Coronary artery (tissue), 2 donors: ENCODE data around the gene ZNF575.

Experiments used
- DNase-seq: peaks from one replicate; pipeline ENCODE4 v3.0.0-alpha.2; 2017; ENCODE audit warnings: low spot score
- H3K27ac ChIP-seq, 2 donors: fragments of 200-600 bp; sonication (generic); one replicate each; pipeline ENCODE4 v1.5.1; 2016 to 2019
- H3K4me3 ChIP-seq: fragments of 200-600 bp; sonication (generic); 2 replicates; pipeline ENCODE4 v1.5.1; 2016; ENCODE audit warnings: mild to moderate bottlenecking, moderate library complexity
- CTCF ChIP-seq: fragments of 200-600 bp; sonication (generic); IDR thresholded peaks from one replicate; pipeline ENCODE4 v1.5.1; 2019; ENCODE audit warnings: antibody characterized with exemption

Gene ZNF575

DNA sequence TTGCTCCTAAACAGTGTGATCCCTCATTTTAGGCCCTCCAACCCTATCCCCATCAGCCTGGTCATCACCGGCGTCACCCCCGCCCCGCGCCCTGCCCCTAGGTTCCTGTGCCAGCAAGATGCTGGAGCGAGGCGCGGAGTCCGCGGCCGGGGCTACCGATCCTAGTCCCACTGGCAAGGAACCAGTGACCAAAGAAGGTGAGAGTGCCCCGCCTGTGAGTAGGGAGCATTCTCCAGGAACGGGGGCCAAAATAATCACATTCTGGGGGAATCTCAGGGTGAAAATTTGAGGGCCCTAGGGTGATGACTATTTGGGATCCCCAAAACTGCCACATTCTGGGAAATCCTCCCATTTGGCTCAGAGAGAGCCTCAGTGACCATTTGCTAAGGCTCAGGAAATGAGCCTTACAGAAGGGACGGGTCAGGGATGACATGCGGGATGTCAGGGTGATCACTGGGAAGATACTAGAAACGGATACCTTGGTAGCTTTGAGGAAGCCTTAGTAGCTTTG, 1.4 kb downstream of the ZNF575 start:
- DNase-seq: no peak
- H3K4me3 ChIP-seq: peak overlapping the region; percentile 80
- H3K27ac ChIP-seq: peak overlapping the region; percentile 85 to 97
- no peak for TF ChIP-seq CTCF

DNA sequence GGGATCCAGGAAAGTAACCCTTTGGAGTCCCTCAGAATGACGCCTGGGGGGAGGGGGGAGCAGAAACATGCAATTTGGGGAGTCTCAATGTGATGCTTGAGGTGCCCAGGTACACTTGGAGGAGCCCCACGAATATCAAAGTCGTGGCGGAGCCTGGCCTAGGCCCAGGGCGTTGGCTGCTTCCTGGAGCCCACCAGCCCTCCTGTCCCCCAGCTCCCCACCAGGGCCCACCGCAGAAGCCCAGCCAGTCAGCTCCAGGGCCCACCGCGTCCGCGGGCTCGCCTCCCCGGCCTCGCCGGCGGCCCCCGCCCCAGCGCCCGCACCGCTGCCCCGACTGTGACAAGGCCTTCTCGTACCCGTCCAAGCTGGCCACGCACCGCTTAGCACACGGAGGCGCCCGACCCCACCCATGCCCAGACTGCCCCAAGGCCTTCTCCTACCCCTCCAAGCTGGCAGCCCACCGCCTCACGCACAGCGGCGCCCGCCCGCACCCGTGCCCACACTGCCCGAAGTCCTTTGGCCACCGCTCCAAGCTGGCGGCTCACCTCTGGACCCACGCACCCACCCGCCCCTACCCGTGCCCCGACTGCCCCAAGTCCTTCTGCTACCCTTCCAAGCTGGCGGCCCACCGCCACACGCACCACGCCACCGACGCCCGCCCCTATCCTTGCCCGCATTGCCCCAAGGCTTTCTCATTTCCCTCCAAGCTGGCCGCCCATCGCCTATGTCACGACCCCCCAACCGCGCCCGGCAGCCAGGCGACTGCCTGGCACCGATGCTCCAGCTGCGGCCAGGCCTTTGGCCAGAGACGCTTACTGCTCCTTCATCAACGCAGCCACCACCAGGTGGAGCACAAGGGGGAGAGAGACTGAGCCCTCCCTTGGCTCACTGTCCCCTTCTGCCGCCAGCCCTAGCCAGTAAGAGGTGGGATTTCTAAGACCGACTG, 2.1 kb downstream of the ZNF575 start:
- TF ChIP-seq CTCF: peak; percentile 28
- H3K27ac ChIP-seq: peak overlapping the region; percentile 85 to 97
- H3K4me3 ChIP-seq: peak overlapping the region; percentile 80
- DNase-seq: peak; percentile 83

- Histone ChIP-seq H3K27ac (no peak overlapping the region), H3K4me3 (no peak overlapping the region)
- DNase-seq: no peak
- TF ChIP-seq CTCF: no peak
Observed at GRCh38 chr19:43538922-43539321, 5.9 kb downstream of the ZNF575 start.

- Histone ChIP-seq H3K4me3 (no peak overlapping the region), H3K27ac (no peak overlapping the region)
- no peak for TF ChIP-seq CTCF
- no peak for DNase-seq
Observed at GRCh38 chr19:43540381-43540780, 7.4 kb downstream of the ZNF575 start.

GRCh38 chr19:43541920-43542650, 9.1 kb downstream of the ZNF575 start:
- no peak overlapping the region for H3K27ac ChIP-seq
- H3K4me3 ChIP-seq: no peak overlapping the region
- no peak for DNase-seq
- TF ChIP-seq CTCF: no peak

GRCh38 chr19:43544077-43544476, 11.1 kb downstream of the ZNF575 start:
- DNase-seq: no peak
- H3K27ac ChIP-seq: no peak overlapping the region
- no peak for TF ChIP-seq CTCF
- H3K4me3 ChIP-seq: no peak overlapping the region
